GM12878 (cell line): ENCODE measurements around the gene MXRA7. TPM values are rescaled to one million over a fixed set of nuclear protein-coding genes. Genes with fewer than 3 reads are reported as not detected.

Experiments used
- ATAC-seq: fragments of 200-7000 bp; cut with Tn5 transposase; 3 replicates; pipeline ENCODE4 v1.9.1; 2020; ENCODE audit warnings: mild to moderate bottlenecking, moderate library complexity
- BruUV-seq: library from RNA; stranded (reverse); fragments of 400-500 nt; replicated peaks from 2 replicates; lab custom pipeline; 2021; lab: Mats Ljungman, UMichigan
- CTCF ChIA-PET: fragments of 300-600 bp; sonication (Branson Sonifier 250); formaldehyde crosslinking; extraction: SDS; loops from one replicate; lab custom pipeline; 2021; ENCODE audit warnings: inconsistent platforms; lab: Yijun Ruan, JAX
- POLR2A ChIA-PET: fragments of 350-600 bp; formaldehyde crosslinking; extraction: SDS; loops from one replicate; lab custom pipeline; 2021; ENCODE audit warnings: inconsistent platforms; lab: Charles Lee
- RAD21 ChIA-PET: fragments of 300-600 bp; sonication (Branson Sonifier 250); formaldehyde crosslinking; loops from one replicate; lab custom pipeline; 2023; ENCODE audit warnings: antibody characterized with exemption; ENCODE audit not compliant: unreplicated experiment; lab: Charles Lee
- SMC1A ChIA-PET: fragments of 300-600 bp; sonication (Branson Sonifier 250); formaldehyde crosslinking; loops from one replicate; lab custom pipeline; 2023; ENCODE audit not compliant: unreplicated experiment, uncharacterized antibody; lab: Charles Lee
- DNase-seq: peaks from one replicate; pipeline ENCODE4 v3.0.0-alpha.2; 2011; ENCODE audit warnings: low read depth, low spot score
- FAIRE-seq: peaks from 3 replicates; lab custom pipeline; 2011; peaks lifted over from hg19 to GRCh38; lab: Jason Lieb, UNC
- H2AFZ ChIP-seq: 2 replicates; pipeline ENCODE4 v1.6.0; 2011; ENCODE audit warnings: low read depth, low read length, control low read depth; ENCODE audit not compliant: control insufficient read depth
- H3K27ac ChIP-seq: 2 replicates; pipeline ENCODE4 v1.5.1; 2011; ENCODE audit warnings: control low read depth; ENCODE audit not compliant: control insufficient read depth, insufficient read depth
- H3K27me3 ChIP-seq, 2 experiments: replicated peaks in 1 of 2; 2 replicates each; pipeline versions ENCODE4 v1.6.0 to v1.6.1; 2011; ENCODE audit warnings: low read length in 1 of 2; ENCODE audit not compliant: control insufficient read depth in 2 of 2, insufficient read depth in 2 of 2
- H3K36me3 ChIP-seq, 2 experiments: 2 replicates each; pipeline ENCODE4 v1.5.1; 2011; ENCODE audit warnings: low read length in 1 of 2; ENCODE audit not compliant: control insufficient read depth in 2 of 2, insufficient read depth in 2 of 2
- H3K4me1 ChIP-seq: 2 replicates; pipeline ENCODE4 v1.6.1; 2011; ENCODE audit warnings: mild to moderate bottlenecking, low read length, moderate library complexity, mixed read lengths; ENCODE audit not compliant: control insufficient read depth, insufficient read depth
- H3K4me2 ChIP-seq: 2 replicates; pipeline ENCODE4 v1.6.0; 2011; ENCODE audit warnings: control low read depth; ENCODE audit not compliant: control insufficient read depth, insufficient read depth
- H3K4me3 ChIP-seq: fragments of 200-600 bp; sonication (generic); 2 replicates; pipeline ENCODE4 v1.5.1; 2016
- H3K79me2 ChIP-seq: 2 replicates; pipeline ENCODE4 v1.6.0; 2011; ENCODE audit warnings: low read length; ENCODE audit not compliant: control insufficient read depth, insufficient read depth
- H3K9ac ChIP-seq: 2 replicates; pipeline ENCODE4 v1.8.0; 2011; ENCODE audit warnings: low read length, control low read depth, mixed read lengths; ENCODE audit not compliant: control insufficient read depth, insufficient read depth
- H3K9me3 ChIP-seq: replicated peaks from 3 replicates; pipeline ENCODE4 v1.5.1; 2011; ENCODE audit warnings: mild to moderate bottlenecking, low read length; ENCODE audit not compliant: control insufficient read depth, insufficient read depth
- H4K20me1 ChIP-seq: 2 replicates; pipeline ENCODE4 v1.6.0; 2011; ENCODE audit not compliant: control insufficient read depth, insufficient read depth
- CBX5 ChIP-seq: sonication (generic); IDR thresholded peaks from 2 replicates; pipeline ENCODE4 v1.6.1; 2016; ENCODE audit warnings: low read depth, moderate library complexity, mild to moderate bottlenecking, inconsistent platforms
- CTCF ChIP-seq, 3 experiments: IDR thresholded peaks in 2 of 3; conservative IDR thresholded peaks in 1 of 3; 2 replicates each; pipeline ENCODE4 v1.5.1; 2011; ENCODE audit warnings: low read depth in 3 of 3, low read length in 3 of 3, mild to moderate bottlenecking in 3 of 3, control low read depth in 2 of 3, moderate library complexity in 2 of 3, inconsistent platforms in 1 of 3, mixed read lengths in 1 of 3; ENCODE audit not compliant: control insufficient read depth in 2 of 3, insufficient read depth in 1 of 3; ENCODE audit errors: extremely low read depth in 1 of 3
- E4F1 ChIP-seq: fragments of 450-650 bp; IDR thresholded peaks from 2 replicates; pipeline ENCODE4 v1.6.1; 2018; ENCODE audit warnings: borderline replicate concordance, mild to moderate bottlenecking; ENCODE audit not compliant: partially characterized antibody
- HDAC6 ChIP-seq: fragments of 200-600 bp; sonication (generic); IDR thresholded peaks from one replicate; pipeline ENCODE4 v1.8.0; 2017; ENCODE audit warnings: antibody characterized with exemption; ENCODE audit not compliant: unreplicated experiment
- KLF5 ChIP-seq: fragments of 450-650 bp; IDR thresholded peaks from 2 replicates; pipeline ENCODE4 v1.6.1; 2014; ENCODE audit warnings: mild to moderate bottlenecking; ENCODE audit not compliant: partially characterized antibody
- NR2C2 ChIP-seq: IDR thresholded peaks from 2 replicates; pipeline ENCODE4 v1.6.1; 2011; ENCODE audit warnings: borderline replicate concordance, low read depth; ENCODE audit not compliant: control insufficient read depth, insufficient read length
- POLR2A ChIP-seq: IDR thresholded peaks from 2 replicates; pipeline ENCODE4 v1.6.1; 2011; ENCODE audit warnings: low read depth, mild to moderate bottlenecking, low read length
- POLR2AphosphoS5 ChIP-seq: IDR thresholded peaks from 2 replicates; pipeline ENCODE4 v1.6.1; 2011; ENCODE audit warnings: mild to moderate bottlenecking, low read length, inconsistent platforms
- RBBP5 ChIP-seq: fragments of 200-600 bp; sonication (generic); conservative IDR thresholded peaks from 2 replicates; pipeline ENCODE4 v1.6.1; 2016
- RCOR1 ChIP-seq: conservative IDR thresholded peaks from 2 replicates; pipeline ENCODE4 v1.6.1; 2012; ENCODE audit warnings: low read depth, low read length, improper control_type of control experiment
- RELA ChIP-seq: fragments of 450-650 bp; IDR thresholded peaks from 2 replicates; pipeline ENCODE4 v1.8.0; 2014; ENCODE audit warnings: borderline replicate concordance; ENCODE audit not compliant: partially characterized antibody
- SMAD1 ChIP-seq: fragments of 450-650 bp; IDR thresholded peaks from 2 replicates; pipeline ENCODE4 v1.6.1; 2018; ENCODE audit warnings: mild to moderate bottlenecking, low read depth; ENCODE audit not compliant: partially characterized antibody
- TBL1XR1 ChIP-seq: IDR thresholded peaks from 2 replicates; pipeline ENCODE4 v1.6.1; 2012; ENCODE audit warnings: low read depth, low read length, improper control_type of control experiment
- WGBS: methylation state at CpG from one replicate; pipeline ENCODE4 v1.1.6; 2016; ENCODE audit warnings: low lambda C conversion rate; ENCODE audit not compliant: insufficient replicate concordance, insufficient coverage; ENCODE audit errors: missing lambda C conversion rate; 5-methylcytosine and 5-hydroxymethylcytosine counted together
- in situ Hi-C: fragments of 300-500 bp; cut with MboI; formaldehyde crosslinking; loops from 9 replicates; pipeline ENCODE4 v1.14.3; 2018; ENCODE audit warnings: mixed read lengths
- intact Hi-C: fragments of 100-400 bp; cut with micrococcal nuclease; formaldehyde crosslinking; loops from one replicate; pipeline ENCODE4 v1.14.2; 2022; ENCODE audit not compliant: unreplicated experiment
- polyA plus RNA-seq, 11 experiments: library from polyadenylated mRNA; depleted of rRNA in 4 of 11; unstranded in 6 of 11; stranded (reverse) in 5 of 11; fragments of >200 nt; fragmentation: Nextera tagmentation in 4 of 11; fragmentation: Illumina TruSeq in 1 of 11; extraction: Ambion mirVana in 4 of 11; extraction: Trizol in 1 of 11; gene quantifications; 1 replicate in 1 of 11; 2 replicates in 10 of 11; pipeline versions ENCODE4 v1.2.1 to v1.2.3, GENCODE V29; 2011 to 2016; ENCODE audit warnings: inconsistent platforms in 2 of 11, missing spikeins in 2 of 11, low read depth in 1 of 11
- total RNA-seq, 4 experiments: library from RNA; depleted of rRNA in 3 of 4; stranded (reverse); fragments of >200 nt in 3 of 4; fragmentation: Illumina TruSeq in 1 of 4; extraction: Trizol in 1 of 4; gene quantifications; 2 replicates each; pipeline versions ENCODE4 v1.2.1 to v1.2.3, GENCODE V29; 2013 to 2021

Gene MXRA7
- total and polyA plus RNA-seq, 10 of the 15 experiments (the other 5 are each of a cell fraction or from before 2014, with no cell fraction given) = 0.03 to 2.0 (median 0.33) TPM

- TF ChIP-seq HDAC6 (no peak), NR2C2 (no peak)
- CTCF ChIA-PET = interaction anchor here (0.8 to 3.0 kb wide), 2 partner anchors 28 to 162 kb away, joined by 3 to 9 read pairs; no protein-coding TSS in a partner anchor
- DNase-seq (no peak), ATAC-seq (no peak), FAIRE-seq (no peak)
- intact Hi-C loops = no loop called here
- Histone ChIP-seq H3K9me3 (no peaks in the 10 kb centered on the region), H2AFZ (no peak overlapping the region), H3K4me1 (no peaks in the 10 kb centered on the region), H3K4me3 (no peak overlapping the region), H4K20me1 (no peaks in the 10 kb centered on the region), H3K79me2 (no peaks in the 10 kb centered on the region), H3K27ac (no peak overlapping the region), H3K4me2 (no peak overlapping the region), H3K27me3 (peaks cover 0 to 1% of the 10 kb centered on the region in 2 experiments; a peak in 2 of 4 replicates), H3K36me3 (no peaks in the 10 kb centered on the region), H3K9ac (no peak overlapping the region)
- RAD21 ChIA-PET = no interaction called here
- 53% methylated on average over 12 of the region's 12 CpGs for WGBS
- in situ Hi-C loops = no loop called here
- SMC1A ChIA-PET = no interaction called here
- POLR2A ChIA-PET = interaction anchor here (0.5 kb wide), 1 partner anchor 24 kb away, joined by 3 read pairs; no protein-coding TSS in a partner anchor
- BruUV-seq = no TSS peak
Observed at GRCh38 chr17:76685366-76685765, 25.4 kb downstream of the MXRA7 start.

DNA sequence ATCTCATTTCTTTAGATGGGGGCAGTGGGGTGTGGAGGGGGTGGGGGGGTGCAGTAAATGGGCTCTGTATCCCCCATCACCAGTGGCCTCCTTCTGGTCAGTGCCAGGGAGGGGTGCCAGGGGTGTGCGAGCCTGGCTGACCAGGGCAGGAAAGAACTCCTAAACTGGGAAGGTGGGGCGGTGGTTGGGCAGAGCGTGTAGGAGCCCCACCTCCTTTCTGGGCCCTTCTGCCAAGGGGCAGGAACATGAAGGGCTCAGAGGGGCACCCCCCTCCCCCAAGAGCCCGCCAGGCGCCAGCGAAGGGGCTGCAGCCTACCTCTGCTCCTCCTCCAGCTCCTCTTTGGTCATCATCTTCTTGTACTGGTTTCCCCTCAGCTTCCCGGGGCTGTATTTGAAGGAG is 26.0 kb downstream of the MXRA7 start:
- WGBS = 34% methylated on average over 7 of the region's 7 CpGs
- Histone ChIP-seq H3K4me2 (no peak overlapping the region), H3K27ac (no peak overlapping the region), H4K20me1 (no peaks in the 10 kb centered on the region), H3K9me3 (no peaks in the 10 kb centered on the region), H3K79me2 (no peaks in the 10 kb centered on the region), H3K27me3 (peaks cover 0 to 1% of the 10 kb centered on the region in 2 experiments; a peak in 2 of 4 replicates), H2AFZ (no peak overlapping the region), H3K4me1 (no peaks in the 10 kb centered on the region), H3K9ac (no peak overlapping the region), H3K4me3 (no peak overlapping the region), H3K36me3 (no peaks in the 10 kb centered on the region)
- no TSS peak for BruUV-seq
- CTCF ChIA-PET = interaction anchor here (1.0 to 3.0 kb wide), 2 partner anchors 29 to 90 kb away, joined by 3 to 9 read pairs; no protein-coding TSS in a partner anchor
- RAD21 ChIA-PET = no interaction called here
- in situ Hi-C loops (loop anchor here (5.0 kb wide), 1 partner anchor 162 kb away; no protein-coding TSS in a partner anchor), intact Hi-C loops (no loop called here)
- no peak for FAIRE-seq
- SMC1A ChIA-PET = no interaction called here
- no peak for ATAC-seq
- DNase-seq = no peak
- POLR2A ChIA-PET = no interaction called here
- TF ChIP-seq TBL1XR1 (no peak), CBX5 (no peak), POLR2AphosphoS5 (no peak), RCOR1 (no peak), SMAD1 (no peak), CTCF (IDR thresholded peaks at IDR 0.05 in 2 of 3, conservative IDR thresholded peaks at IDR 0.05 in 1 of 3; ENCODE audit: control insufficient read depth in 2 of 3, extremely low read depth in 1 of 3, insufficient read depth in 1 of 3, low read depth in 3 of 3, low read length in 3 of 3) (no peak), POLR2A (no peak), RELA (no peak), E4F1 (no peak), RBBP5 (no peak), KLF5 (no peak)
